DMS153 treated with DMSO at 0.1 percent for 48 hours (cell line): ENCODE data around the gene ACE.

Experiments
- DNase-seq: peaks from one replicate; lab custom pipeline; 2025; ENCODE audit not compliant: unreplicated experiment; lab: John Stamatoyannopoulos, UW

The ACE gene

GRCh38 chr17:63534816-63535455, 58.1 kb downstream of the ACE start:
- DNase-seq: no peak

GRCh38 chr17:63535640-63536039, 58.8 kb downstream of the ACE start:
- no peak for DNase-seq

DNA sequence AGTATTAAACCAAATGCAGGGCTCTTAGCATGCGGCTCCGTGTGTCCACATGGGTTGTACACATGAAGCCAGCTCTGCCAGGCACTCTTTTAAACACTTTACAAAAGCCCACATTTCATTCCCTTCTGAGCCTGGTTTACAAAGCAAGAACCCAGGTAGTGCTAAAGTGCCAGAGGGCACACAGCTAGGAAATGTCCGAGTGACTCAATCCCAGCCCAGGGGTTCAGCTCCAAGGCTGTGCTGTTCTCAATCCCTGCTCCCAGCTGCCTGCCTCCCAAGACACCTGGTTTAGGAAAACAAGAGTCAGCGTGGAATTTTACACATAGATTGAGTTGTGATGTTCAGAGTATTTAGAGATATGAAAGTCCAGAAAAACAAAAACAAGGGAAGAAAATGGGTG, 60.1 kb downstream of the ACE start:
- DNase-seq: no peak

- no peak for DNase-seq
Observed at GRCh38 chr17:63537991-63538692, 61.3 kb downstream of the ACE start.

DNA sequence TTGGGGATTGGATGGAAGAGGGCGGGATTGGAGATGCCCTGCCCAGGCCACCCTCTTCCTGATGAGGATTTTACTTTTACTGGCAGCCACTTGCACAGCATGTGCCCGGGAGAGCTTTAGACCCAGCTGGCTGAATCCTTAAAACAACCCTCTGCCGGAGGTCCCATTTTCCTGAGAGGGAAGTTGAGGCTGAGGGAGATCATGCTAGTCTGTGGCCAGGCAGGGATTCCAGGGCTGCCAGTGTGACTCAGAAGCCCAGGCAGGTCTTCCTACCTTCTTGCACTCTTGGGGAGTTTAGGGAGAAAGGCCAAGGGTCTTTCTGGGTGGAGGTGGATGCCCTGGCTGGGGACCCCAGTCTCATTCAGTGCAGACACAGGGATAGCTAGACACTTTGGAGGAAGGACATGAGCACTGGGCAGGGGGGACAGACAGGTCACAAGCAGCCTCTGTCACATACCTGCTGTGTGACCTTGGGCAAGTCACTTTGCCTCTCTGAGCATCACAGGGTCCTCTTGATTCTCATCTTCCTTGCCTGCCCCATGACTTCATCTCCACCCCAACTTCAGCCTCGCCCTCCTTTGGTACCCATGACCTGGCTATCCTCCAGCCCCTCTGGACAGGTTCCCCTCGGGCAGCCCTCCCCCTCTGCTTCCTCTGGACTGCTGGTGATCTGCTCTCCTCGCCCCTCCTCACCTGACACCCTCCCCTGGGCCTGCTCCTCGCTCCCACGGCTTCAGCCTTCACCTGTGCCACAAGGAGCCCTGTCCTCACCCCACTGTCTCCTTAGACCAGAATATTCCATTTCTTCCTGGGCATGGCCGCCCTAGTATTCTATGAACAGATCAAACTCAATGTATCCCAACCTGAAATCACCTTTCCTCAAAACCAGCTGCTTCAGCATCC, 62.1 kb downstream of the ACE start:
- no peak for DNase-seq

DNA sequence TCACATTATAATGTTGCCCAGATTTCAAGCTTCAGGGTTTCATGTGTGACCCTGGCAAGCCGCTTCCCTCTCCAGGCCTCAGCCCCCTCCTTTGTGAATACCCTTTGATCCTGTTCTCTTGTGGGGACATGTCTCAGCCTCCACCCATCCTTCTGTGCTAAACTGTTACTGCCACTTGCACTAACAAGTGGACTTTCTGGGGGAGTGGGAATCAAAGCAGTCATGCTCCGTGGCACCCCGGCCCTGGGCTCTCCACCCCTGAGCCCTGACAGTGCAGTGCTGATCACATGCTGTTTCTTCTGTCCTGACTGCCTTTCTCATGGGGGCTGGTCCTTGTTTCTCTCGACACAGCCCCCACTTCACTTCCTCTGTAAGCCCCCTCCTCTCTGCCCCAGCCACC, 63.7 kb downstream of the ACE start:
- DNase-seq: no peak

DNA sequence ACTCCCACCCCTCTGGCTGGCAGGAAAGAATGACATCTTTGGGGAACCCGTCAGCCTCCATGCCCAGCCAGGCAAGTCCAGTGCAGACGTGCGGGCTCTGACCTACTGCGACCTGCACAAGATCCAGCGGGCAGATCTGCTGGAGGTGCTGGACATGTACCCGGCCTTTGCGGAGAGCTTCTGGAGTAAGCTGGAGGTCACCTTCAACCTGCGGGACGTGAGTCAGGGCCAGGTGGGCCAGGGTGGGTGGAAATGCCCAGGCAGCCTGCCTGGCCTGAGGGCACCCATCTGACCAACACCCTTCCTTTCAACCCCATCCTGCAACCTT, 65.3 kb downstream of the ACE start:
- no peak for DNase-seq

DNA sequence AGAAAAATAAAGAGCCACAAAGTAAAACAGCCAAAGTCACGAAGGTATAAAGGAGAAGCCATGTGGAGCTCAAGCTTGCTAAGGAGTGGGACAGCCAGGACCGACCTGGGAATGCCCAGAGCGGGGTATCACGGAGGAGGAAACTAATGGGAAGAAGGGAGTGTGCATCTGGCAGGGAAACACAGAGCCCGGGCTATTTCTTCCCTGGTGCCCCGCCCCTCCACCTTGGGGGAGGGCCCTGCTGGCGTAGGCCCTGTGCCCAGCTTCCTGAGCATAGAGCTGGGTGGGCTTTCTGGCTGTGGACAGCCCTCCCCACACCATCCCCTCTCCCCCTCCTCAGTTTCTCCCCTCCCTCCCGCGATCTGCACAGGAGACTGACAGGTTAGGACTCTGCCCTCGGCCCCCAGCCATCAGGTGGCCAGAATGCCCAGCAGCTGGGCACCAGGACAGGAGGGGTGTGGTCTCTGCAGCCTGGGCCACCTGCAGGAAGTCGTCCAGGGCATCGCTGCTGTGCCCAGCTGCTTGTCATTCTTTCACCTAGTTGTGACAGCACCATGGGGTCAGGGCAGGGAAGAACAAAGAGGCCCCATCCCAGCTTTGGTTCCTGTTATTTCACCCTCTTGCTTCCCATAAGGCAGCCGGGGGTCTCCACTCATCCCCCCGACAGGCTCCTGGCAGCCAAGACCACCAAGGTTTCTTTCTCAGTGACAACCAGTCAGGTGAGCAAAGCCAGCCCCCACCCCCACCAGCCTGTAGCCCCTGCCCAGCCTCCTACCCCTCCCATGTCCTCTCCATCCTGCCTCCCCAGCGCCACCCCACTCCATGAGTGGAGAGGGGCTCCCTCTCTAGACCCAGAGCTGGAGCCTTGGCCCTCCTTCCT, 66.3 kb downstream of the ACE start:
- DNase-seq: peak; percentile 22

DNA sequence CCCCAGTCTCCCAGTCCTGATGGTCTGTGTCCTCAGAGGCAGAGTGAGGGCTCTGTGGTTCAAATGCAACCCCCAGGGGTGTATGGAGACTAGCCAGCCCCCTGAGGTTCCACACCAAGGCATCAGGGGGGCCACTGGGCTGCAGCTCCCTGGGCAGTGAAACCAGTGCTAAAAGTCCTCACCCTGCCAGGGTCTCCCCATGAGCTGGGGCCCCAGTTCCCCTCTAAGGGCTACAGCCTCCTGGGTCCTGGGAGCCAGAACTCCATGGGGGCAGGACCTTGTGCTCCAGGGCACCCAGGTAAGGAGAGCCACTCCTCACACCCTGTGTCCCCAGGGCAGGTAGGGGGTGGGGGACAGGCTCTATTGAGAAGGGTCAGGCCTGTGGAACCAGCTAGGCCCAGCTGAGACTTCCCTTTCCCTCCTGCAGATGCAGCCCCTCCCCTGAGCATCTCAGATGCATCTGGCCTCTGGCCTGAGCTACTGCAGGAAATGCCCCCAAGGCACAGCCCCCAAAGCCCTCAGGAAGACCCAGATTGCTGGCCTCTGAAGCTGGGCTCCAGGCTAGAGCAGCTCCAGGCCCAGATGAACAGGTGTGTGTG, 67.1 kb downstream of the ACE start:
- DNase-seq: no peak

GRCh38 chr17:63544467-63545301, 67.8 kb downstream of the ACE start:
- DNase-seq: no peak

GRCh38 chr17:63546308-63547082, 69.6 kb downstream of the ACE start:
- no peak for DNase-seq

- no peak for DNase-seq
Observed at GRCh38 chr17:63547083-63547523, 70.2 kb downstream of the ACE start.
